H1 (cell line): ENCODE data around the gene DCAF6.

Source experiments
- EGR1 ChIP-seq: IDR thresholded peaks from 2 replicates; pipeline ENCODE4 v1.6.1; 2011; ENCODE audit warnings: low read depth, low read length, borderline replicate concordance
- EP300 ChIP-seq, 2 experiments: IDR thresholded peaks; 1 replicate in 1 of 2; 2 replicates in 1 of 2; pipeline ENCODE4 v1.6.1; 2011 to 2012; ENCODE audit warnings: low read depth in 2 of 2, low read length in 2 of 2, mild to moderate bottlenecking in 2 of 2, borderline replicate concordance in 1 of 2, inconsistent platforms in 1 of 2, moderate library complexity in 1 of 2
- GTF2F1 ChIP-seq: IDR thresholded peaks from 2 replicates; pipeline ENCODE4 v1.6.1; 2012; ENCODE audit warnings: low read depth, low read length, improper control_type of control experiment, borderline replicate concordance
- JUND ChIP-seq: IDR thresholded peaks from 2 replicates; pipeline ENCODE4 v1.6.1; 2011; ENCODE audit warnings: mild to moderate bottlenecking, improper control_type of control experiment, low read length
- MAFK ChIP-seq: IDR thresholded peaks from 2 replicates; pipeline ENCODE4 v1.6.1; 2012; ENCODE audit warnings: low read depth, mild to moderate bottlenecking, improper control_type of control experiment, low read length
- POLR2A ChIP-seq, 2 experiments: IDR thresholded peaks; 1 replicate in 1 of 2; 2 replicates in 1 of 2; pipeline ENCODE4 v1.6.1; 2011; ENCODE audit warnings: low read depth in 2 of 2, low read length in 2 of 2, mild to moderate bottlenecking in 2 of 2; ENCODE audit errors: control extremely low read depth in 1 of 2
- POLR2AphosphoS5 ChIP-seq: IDR thresholded peaks from 2 replicates; pipeline ENCODE4 v1.6.1; 2011; ENCODE audit warnings: low read depth, low read length
- RFX5 ChIP-seq: IDR thresholded peaks from 2 replicates; pipeline ENCODE4 v1.6.1; 2011; ENCODE audit warnings: low read depth, low read length, improper control_type of control experiment, borderline replicate concordance
- SP2 ChIP-seq: IDR thresholded peaks from 2 replicates; pipeline ENCODE4 v1.6.1; 2012; ENCODE audit warnings: mild to moderate bottlenecking, low read length, inconsistent platforms
- SRF ChIP-seq: IDR thresholded peaks from 2 replicates; pipeline ENCODE4 v1.6.1; 2011; ENCODE audit warnings: mild to moderate bottlenecking, low read depth, low read length, moderate library complexity
- TAF1 ChIP-seq: IDR thresholded peaks from 2 replicates; pipeline ENCODE4 v1.6.1; 2011; ENCODE audit warnings: mild to moderate bottlenecking, low read depth, low read length
- ZNF274 ChIP-seq: IDR thresholded peaks from 2 replicates; pipeline ENCODE4 v1.7.0; 2012; ENCODE audit warnings: low read length, borderline replicate concordance; ENCODE audit errors: extremely low read depth
- TF ChIP-seq, protein P1 (sequence below), 3 experiments: IDR thresholded peaks; 1 replicate in 2 of 3; 2 replicates in 1 of 3; pipeline versions ENCODE4 v1.5.1 to v1.6.1; 2011; ENCODE audit warnings: low read length in 3 of 3, mild to moderate bottlenecking in 3 of 3, inconsistent platforms in 2 of 3, low read depth in 1 of 3, moderate library complexity in 1 of 3; ENCODE audit not compliant: insufficient read depth in 1 of 3; ENCODE audit errors: control extremely low read depth in 1 of 3

DNA sequence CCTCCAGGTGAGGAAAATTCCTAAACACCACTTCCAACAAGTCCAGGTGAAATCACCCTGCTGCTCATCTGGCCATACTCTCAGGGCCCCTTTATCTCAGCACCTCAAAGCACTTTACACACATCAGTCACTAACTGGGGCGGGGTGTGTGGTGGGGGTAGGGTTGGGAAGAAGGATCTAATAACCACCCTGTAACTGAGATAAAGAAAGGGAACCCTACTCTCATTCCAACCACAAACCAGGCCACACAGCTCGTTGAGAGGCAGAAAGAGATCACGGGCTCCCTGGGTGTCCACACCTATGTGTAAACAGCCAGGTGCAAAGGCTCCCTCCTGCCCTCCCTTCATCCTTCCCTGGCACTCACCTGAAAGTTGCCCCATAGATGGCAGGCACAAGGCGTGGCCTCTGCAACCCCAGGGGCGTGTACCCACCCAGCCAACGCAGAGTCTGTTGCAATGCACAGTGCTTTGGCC lies 179.9 kb downstream of the DCAF6 start:
- TF ChIP-seq, protein P1, sequence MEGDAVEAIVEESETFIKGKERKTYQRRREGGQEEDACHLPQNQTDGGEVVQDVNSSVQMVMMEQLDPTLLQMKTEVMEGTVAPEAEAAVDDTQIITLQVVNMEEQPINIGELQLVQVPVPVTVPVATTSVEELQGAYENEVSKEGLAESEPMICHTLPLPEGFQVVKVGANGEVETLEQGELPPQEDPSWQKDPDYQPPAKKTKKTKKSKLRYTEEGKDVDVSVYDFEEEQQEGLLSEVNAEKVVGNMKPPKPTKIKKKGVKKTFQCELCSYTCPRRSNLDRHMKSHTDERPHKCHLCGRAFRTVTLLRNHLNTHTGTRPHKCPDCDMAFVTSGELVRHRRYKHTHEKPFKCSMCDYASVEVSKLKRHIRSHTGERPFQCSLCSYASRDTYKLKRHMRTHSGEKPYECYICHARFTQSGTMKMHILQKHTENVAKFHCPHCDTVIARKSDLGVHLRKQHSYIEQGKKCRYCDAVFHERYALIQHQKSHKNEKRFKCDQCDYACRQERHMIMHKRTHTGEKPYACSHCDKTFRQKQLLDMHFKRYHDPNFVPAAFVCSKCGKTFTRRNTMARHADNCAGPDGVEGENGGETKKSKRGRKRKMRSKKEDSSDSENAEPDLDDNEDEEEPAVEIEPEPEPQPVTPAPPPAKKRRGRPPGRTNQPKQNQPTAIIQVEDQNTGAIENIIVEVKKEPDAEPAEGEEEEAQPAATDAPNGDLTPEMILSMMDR (IDR thresholded peaks at IDR 0.05; ENCODE audit: control extremely low read depth in 1 of 3, insufficient read depth in 1 of 3, low read depth in 1 of 3, low read length in 3 of 3) = no peak
- no peak for TF ChIP-seq EP300 (IDR thresholded peaks at IDR 0.05; ENCODE audit: borderline replicate concordance in 1 of 2, low read depth in 2 of 2, low read length in 2 of 2)
- no peak for TF ChIP-seq POLR2AphosphoS5
- no peak for TF ChIP-seq TAF1
- no peak for TF ChIP-seq POLR2A (IDR thresholded peaks at IDR 0.05; ENCODE audit: control extremely low read depth in 1 of 2, low read depth in 2 of 2, low read length in 2 of 2)
- TF ChIP-seq JUND = no peak
- TF ChIP-seq SP2 = no peak
- no peak for TF ChIP-seq SRF
- no peak for TF ChIP-seq MAFK
- no peak for TF ChIP-seq RFX5
- no peak for TF ChIP-seq GTF2F1
- TF ChIP-seq ZNF274 = no peak
- no peak for TF ChIP-seq EGR1
